ENCODE measurements around the gene RRM2.

RRM2 gene

GRCh38 chr2:10120877-10121574, 1.5 kb upstream of the RRM2 start:
- Histone ChIP-seq H3K9ac (ENCODE audit: low read depth, low read length) (peak overlapping the region; percentile 19), H3K27me3 (ENCODE audit: control insufficient read depth, insufficient read depth, low read length) (no peaks in the 10 kb centered on the region), H3K4me1 (ENCODE audit: control insufficient read depth, insufficient read depth, low read length) (no peaks in the 10 kb centered on the region), H3K4me3 (ENCODE audit: low read depth, low read length) (peak overlapping the region; percentile 52), H3K36me3 (ENCODE audit: control insufficient read depth, insufficient read depth, low read length) (peaks cover 10% of the 10 kb centered on the region), H3K9me3 (ENCODE audit: control insufficient read depth, insufficient read depth, low read length) (no peaks in the 10 kb centered on the region)

DNA sequence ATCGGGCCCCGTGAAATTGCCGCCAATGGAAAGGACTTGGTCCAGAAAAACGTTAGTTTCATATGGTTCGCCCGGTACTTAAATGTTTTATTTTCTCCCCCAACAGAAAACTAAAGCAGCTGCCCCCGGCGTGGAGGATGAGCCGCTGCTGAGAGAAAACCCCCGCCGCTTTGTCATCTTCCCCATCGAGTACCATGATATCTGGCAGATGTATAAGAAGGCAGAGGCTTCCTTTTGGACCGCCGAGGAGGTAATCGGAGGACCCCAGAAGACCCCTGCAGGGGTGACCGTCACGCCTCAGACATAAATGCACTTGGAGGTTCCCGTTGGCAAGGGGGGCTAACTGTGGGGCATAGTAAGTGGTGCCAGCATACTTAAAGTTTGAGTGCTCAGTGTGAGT, 742 bp downstream of the RRM2 start:
- H3K27me3 ChIP-seq (ENCODE audit: control insufficient read depth, insufficient read depth, low read length): no peaks in the 10 kb centered on the region
- peaks cover 16% of the 10 kb centered on the region for H3K36me3 ChIP-seq (ENCODE audit: control insufficient read depth, insufficient read depth, low read length)

GRCh38 chr2:10124538-10125045, 2.1 kb downstream of the RRM2 start:
- H3K36me3 ChIP-seq (ENCODE audit: control insufficient read depth, insufficient read depth, low read length): peaks cover 24% of the 10 kb centered on the region
- H3K9me3 ChIP-seq (ENCODE audit: control insufficient read depth, insufficient read depth, low read length): no peaks in the 10 kb centered on the region
- no peak overlapping the region for H3K4me3 ChIP-seq (ENCODE audit: low read depth, low read length)
- H3K4me1 ChIP-seq (ENCODE audit: control insufficient read depth, insufficient read depth, low read length): no peaks in the 10 kb centered on the region
- no peaks in the 10 kb centered on the region for H3K27me3 ChIP-seq (ENCODE audit: control insufficient read depth, insufficient read depth, low read length)
- no peak overlapping the region for H3K9ac ChIP-seq (ENCODE audit: low read depth, low read length)

More for the DNA sequence above, 742 bp downstream of the RRM2 start:
- Histone ChIP-seq H3K9me3 (ENCODE audit: control insufficient read depth, insufficient read depth, low read length) (no peaks in the 10 kb centered on the region), H3K4me3 (ENCODE audit: low read depth, low read length) (peak overlapping the region; percentile 78), H3K9ac (ENCODE audit: low read depth, low read length) (peak overlapping the region; percentile 86), H3K4me1 (ENCODE audit: control insufficient read depth, insufficient read depth, low read length) (no peaks in the 10 kb centered on the region)

- no peaks in the 10 kb centered on the region for H3K4me1 ChIP-seq (ENCODE audit: control insufficient read depth, insufficient read depth, low read length)
- peaks cover 27% of the 10 kb centered on the region for H3K36me3 ChIP-seq (ENCODE audit: control insufficient read depth, insufficient read depth, low read length)
- no peak overlapping the region for H3K4me3 ChIP-seq (ENCODE audit: low read depth, low read length)
- no peaks in the 10 kb centered on the region for H3K27me3 ChIP-seq (ENCODE audit: control insufficient read depth, insufficient read depth, low read length)
- no peak overlapping the region for H3K9ac ChIP-seq (ENCODE audit: low read depth, low read length)
- no peaks in the 10 kb centered on the region for H3K9me3 ChIP-seq (ENCODE audit: control insufficient read depth, insufficient read depth, low read length)
These were observed 3.5 kb downstream of the RRM2 start for GRCh38 chr2:10125842-10126631.

DNA sequence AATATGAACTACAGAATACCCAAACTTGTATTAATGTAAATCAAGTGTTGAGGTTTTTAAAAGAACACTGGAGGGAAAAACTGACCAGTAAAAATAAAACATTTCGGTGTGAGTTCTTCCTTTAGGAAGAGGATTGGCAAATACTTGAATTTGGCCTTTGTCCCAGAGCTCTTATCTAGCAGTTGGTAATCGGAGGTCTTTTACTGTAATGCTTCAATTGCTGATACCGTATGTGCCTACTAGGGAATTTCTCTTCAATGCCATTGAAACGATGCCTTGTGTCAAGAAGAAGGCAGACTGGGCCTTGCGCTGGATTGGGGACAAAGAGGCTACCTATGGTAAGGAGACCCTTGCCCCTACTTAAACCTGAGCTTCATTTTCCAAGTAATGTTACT, 4.1 kb downstream of the RRM2 start:
- Histone ChIP-seq H3K9me3 (ENCODE audit: control insufficient read depth, insufficient read depth, low read length) (no peaks in the 10 kb centered on the region), H3K4me1 (ENCODE audit: control insufficient read depth, insufficient read depth, low read length) (no peaks in the 10 kb centered on the region), H3K36me3 (ENCODE audit: control insufficient read depth, insufficient read depth, low read length) (peaks cover 27% of the 10 kb centered on the region), H3K4me3 (ENCODE audit: low read depth, low read length) (no peak overlapping the region), H3K27me3 (ENCODE audit: control insufficient read depth, insufficient read depth, low read length) (no peaks in the 10 kb centered on the region), H3K9ac (ENCODE audit: low read depth, low read length) (no peak overlapping the region)

DNA sequence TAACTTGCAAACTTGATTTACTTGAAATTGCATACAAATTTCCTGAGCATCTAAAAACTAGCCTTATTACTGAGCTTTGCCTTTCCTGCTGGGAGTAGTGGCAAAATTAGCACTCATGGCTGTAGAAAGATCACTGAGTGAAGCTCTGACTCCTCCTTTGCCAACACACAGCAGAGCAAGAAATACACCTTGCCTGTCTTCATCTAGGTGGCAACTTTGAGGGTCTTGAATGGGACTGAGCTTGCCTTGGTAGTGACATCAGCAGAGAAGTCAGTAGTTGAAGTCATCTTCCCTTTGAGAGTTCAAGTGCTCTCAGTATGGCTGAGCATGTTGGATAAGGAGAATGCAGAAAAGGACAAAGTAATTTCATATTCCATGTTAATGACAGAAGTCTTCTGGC, 5.9 kb downstream of the RRM2 start:
- no peak overlapping the region for H3K4me3 ChIP-seq (ENCODE audit: low read depth, low read length)
- H3K27me3 ChIP-seq (ENCODE audit: control insufficient read depth, insufficient read depth, low read length): no peaks in the 10 kb centered on the region
- H3K9ac ChIP-seq (ENCODE audit: low read depth, low read length): no peak overlapping the region
- H3K4me1 ChIP-seq (ENCODE audit: control insufficient read depth, insufficient read depth, low read length): no peaks in the 10 kb centered on the region
- H3K9me3 ChIP-seq (ENCODE audit: control insufficient read depth, insufficient read depth, low read length): no peaks in the 10 kb centered on the region
- peaks cover 32% of the 10 kb centered on the region for H3K36me3 ChIP-seq (ENCODE audit: control insufficient read depth, insufficient read depth, low read length)

DNA sequence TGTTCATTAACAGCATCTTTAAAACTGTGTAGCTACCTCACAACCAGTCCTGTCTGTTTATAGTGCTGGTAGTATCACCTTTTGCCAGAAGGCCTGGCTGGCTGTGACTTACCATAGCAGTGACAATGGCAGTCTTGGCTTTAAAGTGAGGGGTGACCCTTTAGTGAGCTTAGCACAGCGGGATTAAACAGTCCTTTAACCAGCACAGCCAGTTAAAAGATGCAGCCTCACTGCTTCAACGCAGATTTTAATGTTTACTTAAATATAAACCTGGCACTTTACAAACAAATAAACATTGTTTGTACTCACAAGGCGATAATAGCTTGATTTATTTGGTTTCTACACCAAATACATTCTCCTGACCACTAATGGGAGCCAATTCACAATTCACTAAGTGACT, 7.0 kb downstream of the RRM2 start:
- Histone ChIP-seq H3K4me3 (ENCODE audit: low read depth, low read length) (no peak overlapping the region), H3K4me1 (ENCODE audit: control insufficient read depth, insufficient read depth, low read length) (no peaks in the 10 kb centered on the region), H3K9ac (ENCODE audit: low read depth, low read length) (no peak overlapping the region), H3K9me3 (ENCODE audit: control insufficient read depth, insufficient read depth, low read length) (no peaks in the 10 kb centered on the region), H3K36me3 (ENCODE audit: control insufficient read depth, insufficient read depth, low read length) (peaks cover 32% of the 10 kb centered on the region), H3K27me3 (ENCODE audit: control insufficient read depth, insufficient read depth, low read length) (no peaks in the 10 kb centered on the region)

GRCh38 chr2:10132043-10132575, 9.6 kb downstream of the RRM2 start:
- Histone ChIP-seq H3K9me3 (ENCODE audit: control insufficient read depth, insufficient read depth, low read length) (no peaks in the 10 kb centered on the region), H3K9ac (ENCODE audit: low read depth, low read length) (no peak overlapping the region), H3K27me3 (ENCODE audit: control insufficient read depth, insufficient read depth, low read length) (no peaks in the 10 kb centered on the region), H3K36me3 (ENCODE audit: control insufficient read depth, insufficient read depth, low read length) (peaks cover 21% of the 10 kb centered on the region), H3K4me3 (ENCODE audit: low read depth, low read length) (no peak overlapping the region), H3K4me1 (ENCODE audit: control insufficient read depth, insufficient read depth, low read length) (no peaks in the 10 kb centered on the region)

DNA sequence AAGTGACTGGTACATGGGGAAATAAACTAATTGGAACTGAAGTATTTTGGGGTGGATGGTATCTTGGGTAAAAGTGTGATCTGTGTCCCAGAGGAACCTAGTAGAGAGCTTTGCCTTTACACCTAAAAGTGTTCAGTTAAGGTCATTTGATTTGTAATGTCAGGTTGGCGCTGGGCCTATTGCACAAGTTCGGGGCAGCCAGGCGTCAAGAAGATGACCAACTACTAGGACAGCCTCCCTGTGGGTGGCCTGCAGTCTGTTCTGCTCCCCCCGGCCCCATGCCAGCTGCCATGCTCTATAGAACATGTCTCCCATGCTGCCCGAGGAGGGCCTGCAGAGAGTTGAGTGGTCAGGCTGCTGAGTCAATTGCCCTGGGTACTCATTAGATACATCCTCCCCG, 10.1 kb downstream of the RRM2 start:
- Histone ChIP-seq H3K4me1 (ENCODE audit: control insufficient read depth, insufficient read depth, low read length) (no peaks in the 10 kb centered on the region), H3K9ac (ENCODE audit: low read depth, low read length) (no peak overlapping the region), H3K9me3 (ENCODE audit: control insufficient read depth, insufficient read depth, low read length) (no peaks in the 10 kb centered on the region), H3K4me3 (ENCODE audit: low read depth, low read length) (no peak overlapping the region), H3K27me3 (ENCODE audit: control insufficient read depth, insufficient read depth, low read length) (no peaks in the 10 kb centered on the region), H3K36me3 (ENCODE audit: control insufficient read depth, insufficient read depth, low read length) (peaks cover 21% of the 10 kb centered on the region)

- H3K4me3 ChIP-seq (ENCODE audit: low read depth, low read length): no peak overlapping the region
- H3K36me3 ChIP-seq (ENCODE audit: control insufficient read depth, insufficient read depth, low read length): peaks cover 18% of the 10 kb centered on the region
These were observed 10.6 kb downstream of the RRM2 start for GRCh38 chr2:10132996-10133647.

DNA sequence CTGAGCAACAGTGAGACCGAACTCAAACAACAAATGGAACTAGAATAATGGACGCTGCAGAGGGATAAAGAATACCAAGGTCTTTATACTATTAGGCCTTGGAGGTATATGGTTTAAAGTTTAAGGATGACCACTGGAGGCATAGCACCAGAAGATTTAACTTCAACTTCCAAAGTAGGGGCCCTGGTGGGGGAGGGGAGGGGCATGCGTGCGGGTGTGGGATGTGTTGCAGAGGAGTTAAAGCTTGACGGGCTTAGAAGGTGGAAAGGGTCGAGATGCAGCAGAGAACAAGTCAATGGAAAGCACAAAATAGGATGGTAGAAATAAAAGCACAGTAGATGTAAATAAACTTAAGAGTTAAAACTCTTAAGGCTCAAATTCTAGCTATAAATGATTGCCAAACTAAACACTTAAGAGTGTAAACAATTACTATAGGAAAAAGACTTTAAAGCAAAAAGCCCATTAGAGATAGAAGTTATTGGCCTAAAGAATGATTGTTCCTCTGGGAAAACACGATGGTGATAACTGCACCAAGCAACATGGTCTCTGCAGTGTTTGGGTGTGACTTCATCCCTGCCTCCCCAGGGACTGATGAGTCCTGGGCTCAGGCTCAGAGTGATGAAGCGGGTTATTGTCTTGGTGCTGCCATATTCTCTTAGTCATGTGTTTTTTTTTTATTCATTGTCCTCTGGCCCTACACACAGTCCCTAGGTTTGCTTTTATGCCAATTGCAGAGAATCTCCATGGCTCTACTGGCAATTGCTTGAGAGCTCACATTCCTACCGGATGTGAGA, 13.0 kb downstream of the RRM2 start:
- Histone ChIP-seq H3K4me1 (ENCODE audit: control insufficient read depth, insufficient read depth, low read length) (no peaks in the 10 kb centered on the region), H3K36me3 (ENCODE audit: control insufficient read depth, insufficient read depth, low read length) (peaks cover 7% of the 10 kb centered on the region), H3K9me3 (ENCODE audit: control insufficient read depth, insufficient read depth, low read length) (no peaks in the 10 kb centered on the region), H3K9ac (ENCODE audit: low read depth, low read length) (no peak overlapping the region), H3K4me3 (ENCODE audit: low read depth, low read length) (no peak overlapping the region), H3K27me3 (ENCODE audit: control insufficient read depth, insufficient read depth, low read length) (no peaks in the 10 kb centered on the region)

More at GRCh38 chr2:10132996-10133647, 10.6 kb downstream of the RRM2 start:
- H3K9me3 ChIP-seq (ENCODE audit: control insufficient read depth, insufficient read depth, low read length): no peaks in the 10 kb centered on the region
- H3K9ac ChIP-seq (ENCODE audit: low read depth, low read length): no peak overlapping the region
- H3K27me3 ChIP-seq (ENCODE audit: control insufficient read depth, insufficient read depth, low read length): no peaks in the 10 kb centered on the region
- no peaks in the 10 kb centered on the region for H3K4me1 ChIP-seq (ENCODE audit: control insufficient read depth, insufficient read depth, low read length)
